ENCODE measurements around the gene APMAP.

APMAP gene

GRCh38 chr20:25024171-25024570, 31.6 kb upstream of the APMAP start:
- DNase-seq, result no peak

- DNase-seq, result no peak
These were observed 30.8 kb upstream of the APMAP start for GRCh38 chr20:25023356-25023755.

GRCh38 chr20:25022680-25023079, 30.1 kb upstream of the APMAP start:
- DNase-seq, result no peak

GRCh38 chr20:25021336-25021735, 28.8 kb upstream of the APMAP start:
- no peak for DNase-seq

GRCh38 chr20:25020901-25021301, 28.4 kb upstream of the APMAP start:
- no peak for DNase-seq

- DNase-seq, result no peak
These were observed 27.8 kb upstream of the APMAP start for GRCh38 chr20:25020345-25020744.

- DNase-seq, result no peak
These were observed 27.0 kb upstream of the APMAP start for GRCh38 chr20:25019381-25020155.

GRCh38 chr20:25018841-25019240, 26.3 kb upstream of the APMAP start:
- no peak for DNase-seq

GRCh38 chr20:25018425-25018824, 25.9 kb upstream of the APMAP start:
- DNase-seq, result no peak

- DNase-seq, result no peak
These were observed 24.8 kb upstream of the APMAP start for GRCh38 chr20:25017257-25017803.

- no peak for DNase-seq
These were observed 23.9 kb upstream of the APMAP start for GRCh38 chr20:25016471-25016870.

GRCh38 chr20:25015986-25016385, 23.4 kb upstream of the APMAP start:
- DNase-seq, result no peak

- DNase-seq, result no peak
These were observed 22.3 kb upstream of the APMAP start for GRCh38 chr20:25014816-25015215.

- DNase-seq, result no peak
These were observed 21.2 kb upstream of the APMAP start for GRCh38 chr20:25013478-25014380.

GRCh38 chr20:25012616-25013189, 20.2 kb upstream of the APMAP start:
- no peak for DNase-seq

- DNase-seq, result no peak
These were observed 19.3 kb upstream of the APMAP start for GRCh38 chr20:25011831-25012241.

- no peak for DNase-seq
These were observed 18.7 kb upstream of the APMAP start for GRCh38 chr20:25011261-25011660.

- DNase-seq, result no peak
These were observed 16.9 kb upstream of the APMAP start for GRCh38 chr20:25009218-25010145.

- no peak for DNase-seq
These were observed 16.1 kb upstream of the APMAP start for GRCh38 chr20:25008388-25009217.

GRCh38 chr20:25007491-25008305, 15.1 kb upstream of the APMAP start:
- no peak for DNase-seq
